Measurements from ENCODE around the gene TMOD1.

TMOD1 gene

DNA sequence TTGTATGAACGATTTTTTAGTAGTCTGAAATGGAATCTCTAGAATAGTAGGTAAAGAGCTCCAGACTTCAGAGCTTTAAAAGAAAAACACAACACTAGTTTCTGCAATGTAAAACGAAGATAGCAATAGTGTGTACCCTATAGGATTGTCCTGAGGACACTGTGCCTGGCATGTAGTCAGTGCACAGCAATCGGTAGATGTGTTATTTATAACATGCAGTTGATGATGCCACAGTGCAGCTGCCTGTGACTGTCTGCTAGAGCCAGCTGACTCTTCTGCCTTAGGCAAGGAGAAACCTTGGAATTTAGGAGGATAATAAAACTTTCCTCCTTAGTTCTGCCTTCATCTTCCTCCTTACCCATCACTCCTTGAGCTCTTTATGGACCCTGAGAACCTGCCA lies 27.7 kb upstream of the TMOD1 start:
- no peak for DNase-seq (ENCODE audit: low spot score)
- TF ChIP-seq CTCF (IDR thresholded peaks at IDR 0.05; ENCODE audit: extremely low read depth, missing control alignments), result no peak

DNA sequence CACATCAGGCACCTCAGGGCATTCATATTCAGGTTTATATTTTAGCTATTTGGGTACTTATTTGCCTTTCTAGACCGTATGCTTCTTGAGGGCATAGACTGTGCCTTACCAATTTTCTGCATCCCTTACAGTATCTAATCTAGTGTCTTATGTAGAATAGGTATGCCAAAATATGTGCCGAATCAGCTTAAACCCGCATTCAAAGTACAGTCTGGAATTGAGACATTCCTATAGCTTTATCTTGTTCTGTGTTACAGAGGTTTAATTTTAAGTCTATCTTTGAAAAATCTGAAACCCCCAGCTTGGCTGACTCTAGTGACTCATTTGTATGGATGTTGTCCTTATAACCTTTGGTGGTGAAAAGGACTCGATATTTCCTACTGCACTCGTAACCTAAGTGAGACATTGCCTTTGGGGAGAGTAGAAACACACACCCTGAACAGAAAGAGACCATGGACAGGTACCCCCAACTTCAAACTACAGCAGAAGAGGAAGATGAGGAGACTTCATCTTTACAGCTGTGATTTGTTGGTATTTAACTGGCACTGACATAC lies 27.0 kb upstream of the TMOD1 start:
- TF ChIP-seq CTCF (IDR thresholded peaks at IDR 0.05; ENCODE audit: extremely low read depth, missing control alignments), result no peak

DNA sequence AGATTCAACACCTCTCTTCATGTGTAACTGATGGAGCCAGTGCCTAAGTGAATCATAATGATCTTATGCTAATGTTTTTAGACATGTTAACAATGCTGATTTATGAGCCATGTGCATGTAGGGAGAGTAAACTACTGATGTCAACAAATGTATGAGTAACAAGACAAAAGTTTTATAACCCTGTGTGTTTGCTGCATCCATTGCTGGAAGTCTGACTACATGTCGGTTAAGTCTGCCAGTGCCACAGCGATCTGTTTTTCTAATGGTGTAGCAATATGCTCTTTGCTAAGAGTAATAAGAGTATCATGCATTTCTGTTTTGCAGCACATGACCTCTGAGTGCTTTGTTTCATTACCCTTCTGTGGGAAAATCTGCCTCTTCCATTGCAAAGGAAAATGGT lies 26.4 kb upstream of the TMOD1 start:
- no peak for DNase-seq (ENCODE audit: low spot score)
- TF ChIP-seq CTCF (IDR thresholded peaks at IDR 0.05; ENCODE audit: extremely low read depth, missing control alignments), result no peak

More for the DNA sequence above, 27.0 kb upstream of the TMOD1 start:
- no peak for DNase-seq (ENCODE audit: low spot score)

GRCh38 chr9:97478301-97478981 lies 23.0 kb upstream of the TMOD1 start:
- DNase-seq (ENCODE audit: low spot score), result no peak

GRCh38 chr9:97479496-97480159 lies 21.8 kb upstream of the TMOD1 start:
- no peak for DNase-seq (ENCODE audit: low spot score)
- no peak for TF ChIP-seq CTCF (IDR thresholded peaks at IDR 0.05; ENCODE audit: extremely low read depth, missing control alignments)

More at GRCh38 chr9:97478301-97478981, 23.0 kb upstream of the TMOD1 start:
- TF ChIP-seq CTCF (IDR thresholded peaks at IDR 0.05; ENCODE audit: extremely low read depth, missing control alignments), result no peak

DNA sequence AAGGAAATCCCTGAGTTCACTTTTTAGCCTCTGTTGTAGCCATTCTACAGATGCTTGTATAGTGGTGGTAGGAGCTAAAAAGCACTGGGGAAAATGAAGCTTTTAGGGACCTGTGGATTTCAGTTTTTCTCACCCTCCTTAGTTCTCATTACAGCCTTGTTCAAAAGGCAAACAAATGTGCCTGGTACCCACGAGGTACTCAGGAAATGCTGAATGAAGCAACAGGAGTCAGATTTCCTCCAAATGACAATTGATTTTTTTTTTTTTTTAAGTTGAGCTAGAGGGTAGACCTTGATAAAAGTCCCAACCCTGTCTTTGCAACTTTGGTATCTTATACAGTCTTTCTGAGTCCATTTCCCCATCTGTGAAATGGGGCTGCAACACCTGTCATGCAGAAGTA lies 21.3 kb upstream of the TMOD1 start:
- no peak for TF ChIP-seq CTCF (IDR thresholded peaks at IDR 0.05; ENCODE audit: extremely low read depth, missing control alignments)
- DNase-seq (ENCODE audit: low spot score), result no peak

- TF ChIP-seq CTCF (IDR thresholded peaks at IDR 0.05; ENCODE audit: extremely low read depth, missing control alignments), result no peak
- DNase-seq (ENCODE audit: low spot score), result no peak
These were observed 20.7 kb upstream of the TMOD1 start for GRCh38 chr9:97480749-97481148.
